ENCODE results near the gene OR5C1.

Gene OR5C1

GRCh38 chr9:122815544-122815943 lies 26.8 kb downstream of the OR5C1 start:
- no peak overlapping the region for H3K9ac ChIP-seq (ENCODE audit: low read length)

DNA sequence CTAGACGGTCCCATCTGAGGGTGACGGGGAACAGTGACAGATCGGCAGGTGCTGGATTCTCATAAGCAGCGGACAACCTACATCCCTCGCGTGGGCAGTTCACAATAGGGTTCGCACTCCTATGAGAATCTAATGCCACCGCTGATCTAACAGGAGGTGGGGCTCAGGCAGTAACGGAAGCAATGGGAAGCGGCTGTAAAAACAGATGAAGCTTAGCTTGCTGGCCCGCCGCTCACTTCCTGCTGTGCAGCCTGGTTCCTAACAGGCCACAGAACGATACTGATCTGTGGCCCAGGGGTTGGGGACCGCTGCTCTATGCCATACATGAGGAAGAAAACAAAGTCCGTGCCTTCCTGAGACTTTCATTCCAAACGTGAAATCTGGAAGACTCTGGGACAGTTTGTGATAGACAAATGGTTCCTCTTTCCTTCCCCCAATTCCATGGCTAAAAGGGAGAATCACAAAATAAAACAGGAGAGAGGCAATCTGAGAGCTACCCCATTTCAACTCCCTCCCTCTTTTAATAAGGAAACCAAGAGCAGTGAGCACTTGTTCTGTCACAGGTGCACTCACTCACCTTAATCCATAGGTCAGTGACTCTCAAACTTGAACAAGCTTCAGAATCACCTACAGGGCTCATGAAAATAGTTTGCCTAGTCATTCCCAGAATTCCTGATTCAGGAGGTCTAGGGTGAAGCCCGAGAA lies 27.6 kb downstream of the OR5C1 start:
- Histone ChIP-seq H4K20me1 (ENCODE audit: insufficient read depth, low read length) (no peaks in the 10 kb centered on the region), H3K36me3 (replicated peaks; ENCODE audit: insufficient read depth, low read length) (no peaks in the 10 kb centered on the region), H3K4me2 (ENCODE audit: low read depth, low read length) (no peak overlapping the region), H2AFZ (ENCODE audit: low read length) (no peak overlapping the region), H3K4me3 (ENCODE audit: low read length) (no peak overlapping the region), H3K9me3 (replicated peaks; ENCODE audit: insufficient read depth, low read length) (no peaks in the 10 kb centered on the region), H3K27me3 (replicated peaks; ENCODE audit: insufficient read depth, low read length) (no peaks in the 10 kb centered on the region), H3K9ac (ENCODE audit: low read length) (no peak overlapping the region), H3K27ac (ENCODE audit: low read length) (no peak overlapping the region), H3F3A (ENCODE audit: insufficient read depth, low read length) (no peaks in the 10 kb centered on the region), H3K4me1 (ENCODE audit: low read length) (no peaks in the 10 kb centered on the region), H3K79me2 (ENCODE audit: low read length) (no peaks in the 10 kb centered on the region), H3K9me2 (replicated peaks; ENCODE audit: insufficient read depth, low read length) (no peaks in the 10 kb centered on the region)
- TF ChIP-seq, protein P1, sequence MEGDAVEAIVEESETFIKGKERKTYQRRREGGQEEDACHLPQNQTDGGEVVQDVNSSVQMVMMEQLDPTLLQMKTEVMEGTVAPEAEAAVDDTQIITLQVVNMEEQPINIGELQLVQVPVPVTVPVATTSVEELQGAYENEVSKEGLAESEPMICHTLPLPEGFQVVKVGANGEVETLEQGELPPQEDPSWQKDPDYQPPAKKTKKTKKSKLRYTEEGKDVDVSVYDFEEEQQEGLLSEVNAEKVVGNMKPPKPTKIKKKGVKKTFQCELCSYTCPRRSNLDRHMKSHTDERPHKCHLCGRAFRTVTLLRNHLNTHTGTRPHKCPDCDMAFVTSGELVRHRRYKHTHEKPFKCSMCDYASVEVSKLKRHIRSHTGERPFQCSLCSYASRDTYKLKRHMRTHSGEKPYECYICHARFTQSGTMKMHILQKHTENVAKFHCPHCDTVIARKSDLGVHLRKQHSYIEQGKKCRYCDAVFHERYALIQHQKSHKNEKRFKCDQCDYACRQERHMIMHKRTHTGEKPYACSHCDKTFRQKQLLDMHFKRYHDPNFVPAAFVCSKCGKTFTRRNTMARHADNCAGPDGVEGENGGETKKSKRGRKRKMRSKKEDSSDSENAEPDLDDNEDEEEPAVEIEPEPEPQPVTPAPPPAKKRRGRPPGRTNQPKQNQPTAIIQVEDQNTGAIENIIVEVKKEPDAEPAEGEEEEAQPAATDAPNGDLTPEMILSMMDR (IDR thresholded peaks at IDR 0.05; ENCODE audit: low read length), result no peak
- no peak for TF ChIP-seq EZH2 (optimal IDR thresholded peaks at IDR 0.05; ENCODE audit: low read depth, low read length)
- DNase-seq, result no peak

More at GRCh38 chr9:122815544-122815943, 26.8 kb downstream of the OR5C1 start:
- no peaks in the 10 kb centered on the region for H3F3A ChIP-seq (ENCODE audit: insufficient read depth, low read length)
- H3K27me3 ChIP-seq (replicated peaks; ENCODE audit: insufficient read depth, low read length), result no peaks in the 10 kb centered on the region
- H3K27ac ChIP-seq (ENCODE audit: low read length), result no peak overlapping the region
- no peaks in the 10 kb centered on the region for H3K36me3 ChIP-seq (replicated peaks; ENCODE audit: insufficient read depth, low read length)
- H3K4me1 ChIP-seq (ENCODE audit: low read length), result no peaks in the 10 kb centered on the region
- H3K4me2 ChIP-seq (ENCODE audit: low read depth, low read length), result no peak overlapping the region
- TF ChIP-seq EZH2phosphoT487 (IDR thresholded peaks at IDR 0.05; ENCODE audit: low read length) (no peak), EZH2 (optimal IDR thresholded peaks at IDR 0.05; ENCODE audit: low read depth, low read length) (no peak)
- TF ChIP-seq, protein P1 (IDR thresholded peaks at IDR 0.05; ENCODE audit: low read length), result no peak
- no peaks in the 10 kb centered on the region for H3K9me2 ChIP-seq (replicated peaks; ENCODE audit: insufficient read depth, low read length)
- H2AFZ ChIP-seq (ENCODE audit: low read length), result no peak overlapping the region
- no peaks in the 10 kb centered on the region for H4K20me1 ChIP-seq (ENCODE audit: insufficient read depth, low read length)
- no peak for DNase-seq
- H3K4me3 ChIP-seq (ENCODE audit: low read length), result no peak overlapping the region
- no peaks in the 10 kb centered on the region for H3K79me2 ChIP-seq (ENCODE audit: low read length)
- H3K9me3 ChIP-seq (replicated peaks; ENCODE audit: insufficient read depth, low read length), result no peaks in the 10 kb centered on the region

- Histone ChIP-seq H3K36me3 (replicated peaks; ENCODE audit: insufficient read depth, low read length) (0 out of 2 replicates have a peak, but pooled peaks cover 4% of the 10 kb centered on the region), H3K4me1 (ENCODE audit: low read length) (no peaks in the 10 kb centered on the region), H3K4me2 (ENCODE audit: low read depth, low read length) (no peak overlapping the region), H2AFZ (ENCODE audit: low read length) (no peak overlapping the region), H3K4me3 (ENCODE audit: low read length) (no peak overlapping the region), H3F3A (ENCODE audit: insufficient read depth, low read length) (no peaks in the 10 kb centered on the region), H3K27me3 (replicated peaks; ENCODE audit: insufficient read depth, low read length) (no peaks in the 10 kb centered on the region), H3K79me2 (ENCODE audit: low read length) (peaks cover 10% of the 10 kb centered on the region), H3K9ac (ENCODE audit: low read length) (no peak overlapping the region), H4K20me1 (ENCODE audit: insufficient read depth, low read length) (no peaks in the 10 kb centered on the region), H3K27ac (ENCODE audit: low read length) (no peak overlapping the region), H3K9me3 (replicated peaks; ENCODE audit: insufficient read depth, low read length) (no peaks in the 10 kb centered on the region), H3K9me2 (replicated peaks; ENCODE audit: insufficient read depth, low read length) (no peaks in the 10 kb centered on the region)
- no peak for DNase-seq
- TF ChIP-seq, protein P1 (IDR thresholded peaks at IDR 0.05; ENCODE audit: low read length), result no peak
- no peak for TF ChIP-seq EZH2 (optimal IDR thresholded peaks at IDR 0.05; ENCODE audit: low read depth, low read length)
- TF ChIP-seq EZH2phosphoT487 (IDR thresholded peaks at IDR 0.05; ENCODE audit: low read length), result no peak
Observed at GRCh38 chr9:122819326-122819725, 30.6 kb downstream of the OR5C1 start.

Measured in MM.1S (cell line).